ENCODE data around the gene EXOC5.
"Not testable (repeated sequence)": the region's sequence is repeated elsewhere in the genome, so short reads cannot be mapped to it uniquely, and the experiment has no call there.

Gene EXOC5

GRCh38 chr14:57258221-57258620 is 10.5 kb downstream of the EXOC5 start:
- DNase-seq, result not testable (repeated sequence)

GRCh38 chr14:57254884-57255283 is 13.8 kb downstream of the EXOC5 start:
- DNase-seq, result no peak

GRCh38 chr14:57246933-57247657 is 21.6 kb downstream of the EXOC5 start:
- no peak for DNase-seq

- DNase-seq, result no peak
These were observed 22.8 kb downstream of the EXOC5 start for GRCh38 chr14:57245941-57246340.

GRCh38 chr14:57244106-57244505 is 24.6 kb downstream of the EXOC5 start:
- DNase-seq, result no peak

GRCh38 chr14:57243320-57243719 is 25.4 kb downstream of the EXOC5 start:
- DNase-seq, result no peak

- DNase-seq, result not testable (repeated sequence)
These were observed 28.6 kb downstream of the EXOC5 start for GRCh38 chr14:57240115-57240514.

- DNase-seq, result no peak
These were observed 36.7 kb downstream of the EXOC5 start for GRCh38 chr14:57232006-57232405.

- not testable (repeated sequence) for DNase-seq
These were observed 40.4 kb downstream of the EXOC5 start for GRCh38 chr14:57228320-57228719.

GRCh38 chr14:57227083-57227482 is 41.6 kb downstream of the EXOC5 start:
- no peak for DNase-seq

GRCh38 chr14:57221931-57222330 is 46.8 kb downstream of the EXOC5 start:
- DNase-seq, result no peak

GRCh38 chr14:57212919-57213318 is 55.8 kb downstream of the EXOC5 start:
- DNase-seq, result no peak

GRCh38 chr14:57209561-57209960 is 59.1 kb downstream of the EXOC5 start:
- no peak for DNase-seq

- DNase-seq, result no peak
These were observed 62.8 kb downstream of the EXOC5 start for GRCh38 chr14:57205938-57206337.

GRCh38 chr14:57202672-57203071 is 66.0 kb downstream of the EXOC5 start:
- DNase-seq, result not testable (repeated sequence)

- no peak for DNase-seq
These were observed 68.8 kb downstream of the EXOC5 start for GRCh38 chr14:57199921-57200320.

- no peak for DNase-seq
These were observed 79.6 kb downstream of the EXOC5 start for GRCh38 chr14:57189070-57189469.

GRCh38 chr14:57182760-57183503 is 85.8 kb downstream of the EXOC5 start:
- no peak for DNase-seq

- DNase-seq, result no peak
These were observed 89.4 kb downstream of the EXOC5 start for GRCh38 chr14:57179273-57179672.

- no peak for DNase-seq
These were observed 94.2 kb downstream of the EXOC5 start for GRCh38 chr14:57174466-57174865.

GRCh38 chr14:57171903-57172302 is 96.8 kb downstream of the EXOC5 start:
- DNase-seq, result no peak

- DNase-seq, result no peak
These were observed 97.3 kb downstream of the EXOC5 start for GRCh38 chr14:57171363-57171762.

GRCh38 chr14:57169901-57170300 is 98.8 kb downstream of the EXOC5 start:
- no peak for DNase-seq

GRCh38 chr14:57168138-57168679 is 100.5 kb downstream of the EXOC5 start:
- no peak for DNase-seq

All from CD4-positive, alpha-beta T cell treated with Interleukin-12 subunit alpha and Interleukin-12 subunit beta, for 1 hour (primary cell).